Measurements from ENCODE around the gene SPACA5B. TPM values are rescaled to one million over a fixed set of nuclear protein-coding genes. Genes with fewer than 3 reads are reported as not detected.
"Not testable (repeated sequence)": the region's sequence is repeated elsewhere in the genome, so short reads cannot be mapped to it uniquely, and the experiment has no call there.

SPACA5B gene
- total RNA-seq, 3 donors from 2014 or later (not counting 1 experiment from before 2014, with no cell fraction given): not detected

DNA sequence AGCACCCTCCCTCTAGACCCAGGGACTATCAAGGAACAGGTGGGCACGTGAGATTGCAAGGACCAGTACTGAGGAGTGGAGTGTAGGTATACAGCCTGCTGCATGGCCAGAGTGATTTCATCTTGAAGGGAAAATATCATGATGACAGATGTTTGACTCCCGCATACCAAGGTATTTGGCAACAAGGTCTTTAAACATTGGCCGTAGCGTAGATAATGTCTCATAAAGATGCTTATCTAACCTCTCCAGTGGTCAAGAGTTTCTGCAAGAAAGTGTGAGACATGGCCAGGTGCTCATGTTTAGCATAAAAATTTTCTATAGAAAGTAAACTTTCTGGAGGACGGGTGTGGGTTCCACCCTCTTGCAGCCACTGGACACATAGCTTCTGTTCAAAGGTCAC, 40.3 kb upstream of the SPACA5B start:
- Mint-ChIP-seq H3K9me3 (no peaks in the 10 kb centered on the region), H3K4me3 (no peak overlapping the region), H3K27me3 (ENCODE audit: low read depth in 2 of 2) (no peaks in the 10 kb centered on the region), H3K36me3 (no peaks in the 10 kb centered on the region), H3K27ac (no peak overlapping the region), H3K4me1 (no peaks in the 10 kb centered on the region)
- Histone ChIP-seq H3K36me3 (ENCODE audit: control insufficient read depth, insufficient read depth, low read length) (no peaks in the 10 kb centered on the region), H3K27me3 (ENCODE audit: control insufficient read depth, insufficient read depth, low read length) (no peaks in the 10 kb centered on the region), H3K9me3 (ENCODE audit: control insufficient read depth, insufficient read depth, low read length) (no peaks in the 10 kb centered on the region), H3K4me1 (ENCODE audit: control insufficient read depth, insufficient read depth, low read length) (no peaks in the 10 kb centered on the region), H3K4me3 (ENCODE audit: low read length) (no peak overlapping the region), H3K27ac (ENCODE audit: low read length) (no peak overlapping the region)
- intact Hi-C loops (cut with micrococcal nuclease): no loop called here
- DNase-seq (no peak), ATAC-seq (no peak)
- TF ChIP-seq, protein P1, sequence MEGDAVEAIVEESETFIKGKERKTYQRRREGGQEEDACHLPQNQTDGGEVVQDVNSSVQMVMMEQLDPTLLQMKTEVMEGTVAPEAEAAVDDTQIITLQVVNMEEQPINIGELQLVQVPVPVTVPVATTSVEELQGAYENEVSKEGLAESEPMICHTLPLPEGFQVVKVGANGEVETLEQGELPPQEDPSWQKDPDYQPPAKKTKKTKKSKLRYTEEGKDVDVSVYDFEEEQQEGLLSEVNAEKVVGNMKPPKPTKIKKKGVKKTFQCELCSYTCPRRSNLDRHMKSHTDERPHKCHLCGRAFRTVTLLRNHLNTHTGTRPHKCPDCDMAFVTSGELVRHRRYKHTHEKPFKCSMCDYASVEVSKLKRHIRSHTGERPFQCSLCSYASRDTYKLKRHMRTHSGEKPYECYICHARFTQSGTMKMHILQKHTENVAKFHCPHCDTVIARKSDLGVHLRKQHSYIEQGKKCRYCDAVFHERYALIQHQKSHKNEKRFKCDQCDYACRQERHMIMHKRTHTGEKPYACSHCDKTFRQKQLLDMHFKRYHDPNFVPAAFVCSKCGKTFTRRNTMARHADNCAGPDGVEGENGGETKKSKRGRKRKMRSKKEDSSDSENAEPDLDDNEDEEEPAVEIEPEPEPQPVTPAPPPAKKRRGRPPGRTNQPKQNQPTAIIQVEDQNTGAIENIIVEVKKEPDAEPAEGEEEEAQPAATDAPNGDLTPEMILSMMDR (IDR thresholded peaks at IDR 0.05): no peak
- 97% methylated on average over 4 of the region's 5 CpGs for WGBS (ENCODE audit: insufficient coverage)

DNA sequence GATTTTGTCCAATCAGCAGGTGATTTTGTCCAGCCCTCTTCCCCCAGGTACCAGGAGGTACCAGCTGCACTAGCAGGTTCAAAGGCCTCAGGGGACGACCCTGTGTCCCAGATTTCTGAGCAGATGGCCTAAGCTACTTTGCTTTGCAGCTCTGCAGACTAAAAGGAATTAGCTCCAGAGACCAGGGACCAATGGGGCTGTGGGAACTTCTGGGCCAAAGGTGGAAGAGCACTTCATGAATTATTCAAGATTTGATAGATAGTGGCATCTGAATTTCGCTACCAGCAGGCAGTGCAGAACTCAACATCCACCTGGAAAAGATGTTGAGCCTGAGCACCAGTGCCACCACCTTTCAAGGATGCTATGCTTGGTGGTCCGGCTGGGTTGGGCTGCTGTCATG, 37.9 kb upstream of the SPACA5B start:
- H3K4me1 Mint-ChIP-seq; H3K36me3 Mint-ChIP-seq; H3K36me3 ChIP-seq (ENCODE audit: control insufficient read depth, insufficient read depth, low read length); H3K27me3 Mint-ChIP-seq (ENCODE audit: low read depth in 2 of 2); H3K27ac Mint-ChIP-seq; H3K4me3 Mint-ChIP-seq; H3K4me1 ChIP-seq (ENCODE audit: control insufficient read depth, insufficient read depth, low read length); H3K4me3 ChIP-seq (ENCODE audit: low read length); DNase-seq; H3K27ac ChIP-seq (ENCODE audit: low read length); intact Hi-C loops (cut with micrococcal nuclease); ATAC-seq; H3K27me3 ChIP-seq (ENCODE audit: control insufficient read depth, insufficient read depth, low read length); H3K9me3 Mint-ChIP-seq; H3K9me3 ChIP-seq (ENCODE audit: control insufficient read depth, insufficient read depth, low read length): not testable (repeated sequence)
- 87% methylated on average over 2 of the region's 3 CpGs for WGBS (ENCODE audit: insufficient coverage)

DNA sequence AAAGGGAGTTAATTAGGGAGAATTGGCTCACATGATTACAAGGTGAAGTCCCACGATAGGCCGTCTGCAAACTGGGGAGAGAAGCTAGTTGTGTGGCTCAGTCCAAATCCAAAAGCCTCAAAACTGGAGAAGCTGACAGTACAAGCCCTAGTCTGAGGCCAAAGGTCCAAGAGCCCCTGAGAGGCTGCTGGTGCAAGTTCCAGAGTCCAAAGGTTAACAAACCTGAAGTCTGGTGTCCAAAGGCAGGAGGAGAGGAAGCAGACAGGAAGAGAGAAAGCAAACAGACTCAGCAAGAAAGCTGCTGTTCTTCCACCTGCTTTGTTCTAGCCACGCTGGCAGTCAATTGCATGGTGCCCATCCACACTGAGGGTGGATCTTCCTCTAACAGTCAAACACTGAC, 29.0 kb upstream of the SPACA5B start:
- intact Hi-C loops (cut with micrococcal nuclease): no loop called here
- Mint-ChIP-seq H3K27me3 (ENCODE audit: low read depth in 2 of 2) (peaks cover 3 to 9% of the 10 kb centered on the region in 2 donors), H3K4me3 (no peak overlapping the region), H3K36me3 (no peaks in the 10 kb centered on the region), H3K4me1 (no peaks in the 10 kb centered on the region), H3K27ac (no peak overlapping the region), H3K9me3 (no peaks in the 10 kb centered on the region)
- Histone ChIP-seq H3K36me3 (ENCODE audit: control insufficient read depth, insufficient read depth, low read length) (no peaks in the 10 kb centered on the region), H3K4me1 (ENCODE audit: control insufficient read depth, insufficient read depth, low read length) (no peaks in the 10 kb centered on the region), H3K27ac (ENCODE audit: low read length) (no peak overlapping the region), H3K4me3 (ENCODE audit: low read length) (no peak overlapping the region), H3K27me3 (ENCODE audit: control insufficient read depth, insufficient read depth, low read length) (no peaks in the 10 kb centered on the region), H3K9me3 (ENCODE audit: control insufficient read depth, insufficient read depth, low read length) (no peaks in the 10 kb centered on the region)
- ATAC-seq (no peak), DNase-seq (no peak)
- 92% methylated on average over 3 of the region's 3 CpGs for WGBS (ENCODE audit: insufficient coverage)
- TF ChIP-seq, protein P1 (IDR thresholded peaks at IDR 0.05): no peak

DNA sequence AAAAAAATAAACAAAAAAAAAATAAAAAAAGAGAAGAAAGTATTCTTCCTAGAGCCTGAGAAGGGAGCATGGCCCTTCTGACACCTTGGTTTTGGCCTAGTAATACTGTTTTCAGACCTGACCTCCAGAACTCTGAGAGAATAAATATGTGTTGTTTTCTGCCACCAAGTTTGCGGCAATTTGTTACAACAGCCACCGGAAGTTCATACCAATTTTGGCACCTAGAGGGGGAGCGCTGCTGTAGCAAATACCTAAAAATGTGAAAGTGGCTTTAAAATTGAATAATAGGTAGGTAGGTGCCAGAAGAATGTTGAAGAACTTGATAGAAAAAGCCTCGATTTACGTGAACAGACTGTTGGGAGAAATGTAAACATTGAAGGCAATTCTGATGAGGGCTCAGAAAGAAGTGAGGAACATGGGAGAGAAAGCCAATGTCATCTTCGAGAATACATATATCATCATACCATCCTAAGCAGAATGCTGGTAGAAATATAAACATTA, 27.5 kb upstream of the SPACA5B start:
- DNase-seq: no peak
- no peak overlapping the region for H3K4me3 Mint-ChIP-seq
- intact Hi-C loops (cut with micrococcal nuclease): no loop called here
- no peaks in the 10 kb centered on the region for H3K4me1 ChIP-seq (ENCODE audit: control insufficient read depth, insufficient read depth, low read length)
- H3K27ac ChIP-seq (ENCODE audit: low read length): no peak overlapping the region
- peaks cover 3 to 9% of the 10 kb centered on the region in 2 donors for H3K27me3 Mint-ChIP-seq (ENCODE audit: low read depth in 2 of 2)
- H3K9me3 ChIP-seq (ENCODE audit: control insufficient read depth, insufficient read depth, low read length): no peaks in the 10 kb centered on the region
- H3K27ac Mint-ChIP-seq: no peak overlapping the region
- H3K4me1 Mint-ChIP-seq: no peaks in the 10 kb centered on the region
- H3K36me3 Mint-ChIP-seq: no peaks in the 10 kb centered on the region
- ATAC-seq: no peak
- no peaks in the 10 kb centered on the region for H3K27me3 ChIP-seq (ENCODE audit: control insufficient read depth, insufficient read depth, low read length)
- no peaks in the 10 kb centered on the region for H3K36me3 ChIP-seq (ENCODE audit: control insufficient read depth, insufficient read depth, low read length)
- 87% methylated on average over 5 of the region's 6 CpGs for WGBS (ENCODE audit: insufficient coverage)
- H3K4me3 ChIP-seq (ENCODE audit: low read length): no peak overlapping the region
- TF ChIP-seq, protein P1 (IDR thresholded peaks at IDR 0.05): no peak
- no peaks in the 10 kb centered on the region for H3K9me3 Mint-ChIP-seq
